Fibroblast of skin of left biceps (primary cell): ENCODE results near the gene BBC3.
"Not testable (repeated sequence)": the region's sequence is repeated elsewhere in the genome, so short reads cannot be mapped to it uniquely, and the experiment has no call there.

Experiments used
- DNase-seq, 2 experiments: peaks; one replicate each; pipeline ENCODE4 v3.0.0-alpha.2; 2013; ENCODE audit warnings: low read depth in 2 of 2

Gene BBC3, protein sequence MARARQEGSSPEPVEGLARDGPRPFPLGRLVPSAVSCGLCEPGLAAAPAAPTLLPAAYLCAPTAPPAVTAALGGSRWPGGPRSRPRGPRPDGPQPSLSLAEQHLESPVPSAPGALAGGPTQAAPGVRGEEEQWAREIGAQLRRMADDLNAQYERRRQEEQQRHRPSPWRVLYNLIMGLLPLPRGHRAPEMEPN

DNA sequence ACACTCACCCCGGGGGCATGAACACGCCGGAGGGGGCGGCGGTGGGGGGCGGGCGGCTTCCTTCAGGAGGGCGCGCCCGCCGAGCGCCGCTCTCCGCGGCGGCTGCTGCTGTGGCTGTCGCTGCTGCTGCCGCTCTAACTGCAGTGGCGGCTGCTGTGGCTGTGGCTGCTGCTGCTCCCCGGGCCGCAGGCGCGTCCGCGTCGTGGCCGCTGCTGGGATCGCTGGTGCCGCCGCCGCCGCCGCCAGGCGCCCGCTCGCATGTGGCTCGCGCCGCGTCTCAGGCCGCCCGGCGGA, at the start of gene BBC3:
Gene BBC3 (minus strand): TSS at position 279 of the 294 bp plus-strand sequence. CDS start 2,768 bp downstream, outside the sequence.
- DNase-seq, result no peak

- no peak for DNase-seq
Observed at GRCh38 chr19:47280183-47280797, 49.3 kb upstream of the BBC3 start.

DNA sequence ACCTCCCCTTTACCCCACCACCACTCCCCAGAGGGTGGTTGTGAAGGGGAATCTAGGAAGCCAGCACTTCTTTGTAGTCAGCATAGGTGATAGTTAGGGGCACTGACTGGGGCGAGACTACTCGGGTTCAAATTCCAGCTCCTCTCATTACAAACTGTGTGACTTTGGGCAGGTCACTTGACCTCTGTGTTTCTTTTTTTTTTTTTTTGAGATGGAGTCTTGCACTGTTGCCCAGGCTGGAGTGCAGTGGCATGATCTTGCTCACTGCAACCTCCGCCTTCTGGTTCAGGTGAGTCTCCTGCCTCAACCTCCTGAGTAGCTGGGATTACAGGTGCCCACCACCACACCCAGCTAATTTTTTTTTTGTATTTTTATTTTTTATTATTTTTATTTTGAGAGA, 45.5 kb upstream of the BBC3 start:
- DNase-seq, result not testable (repeated sequence)

GRCh38 chr19:47275791-47276461, 44.9 kb upstream of the BBC3 start:
- no peak for DNase-seq

DNA sequence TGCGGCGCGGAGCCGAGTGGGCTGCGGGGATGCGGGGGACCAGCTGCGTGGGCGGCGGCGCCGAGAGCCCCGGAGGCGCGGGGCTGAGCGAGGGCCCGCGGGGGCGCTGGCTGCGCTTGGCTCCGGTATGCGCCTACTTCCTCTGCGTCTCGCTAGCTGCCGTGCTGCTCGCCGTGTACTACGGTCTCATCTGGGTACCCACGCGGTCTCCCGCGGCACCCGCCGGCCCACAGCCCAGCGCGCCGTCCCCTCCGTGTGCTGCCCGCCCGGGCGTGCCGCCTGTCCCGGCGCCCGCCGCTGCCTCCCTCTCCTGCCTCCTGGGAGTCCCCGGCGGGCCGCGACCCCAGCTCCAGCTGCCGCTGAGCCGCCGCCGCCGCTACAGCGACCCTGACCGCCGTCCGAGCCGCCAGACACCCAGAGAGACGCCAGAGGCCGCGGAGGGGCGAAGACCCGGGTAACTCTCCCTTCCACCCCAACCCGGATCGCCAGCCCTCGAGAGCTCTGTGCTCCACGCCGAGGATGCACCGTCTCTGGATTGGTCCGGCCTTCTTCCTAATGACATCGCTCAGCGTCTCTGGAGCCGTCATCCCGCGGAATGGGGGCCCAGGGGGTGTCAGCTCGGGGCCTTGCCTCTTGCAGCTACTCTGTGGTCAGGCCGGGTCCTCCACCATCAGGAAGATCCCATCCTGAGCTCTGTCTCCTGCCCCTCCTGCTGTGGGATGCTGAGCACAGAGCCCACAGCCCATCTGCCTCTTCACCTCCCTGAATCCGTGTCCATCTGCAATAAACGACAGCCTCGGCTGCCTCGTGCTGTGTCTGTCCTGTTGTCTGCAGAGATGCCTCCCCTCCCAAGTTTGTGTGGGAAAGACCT, 44.1 kb upstream of the BBC3 start:
- no peak for DNase-seq

DNA sequence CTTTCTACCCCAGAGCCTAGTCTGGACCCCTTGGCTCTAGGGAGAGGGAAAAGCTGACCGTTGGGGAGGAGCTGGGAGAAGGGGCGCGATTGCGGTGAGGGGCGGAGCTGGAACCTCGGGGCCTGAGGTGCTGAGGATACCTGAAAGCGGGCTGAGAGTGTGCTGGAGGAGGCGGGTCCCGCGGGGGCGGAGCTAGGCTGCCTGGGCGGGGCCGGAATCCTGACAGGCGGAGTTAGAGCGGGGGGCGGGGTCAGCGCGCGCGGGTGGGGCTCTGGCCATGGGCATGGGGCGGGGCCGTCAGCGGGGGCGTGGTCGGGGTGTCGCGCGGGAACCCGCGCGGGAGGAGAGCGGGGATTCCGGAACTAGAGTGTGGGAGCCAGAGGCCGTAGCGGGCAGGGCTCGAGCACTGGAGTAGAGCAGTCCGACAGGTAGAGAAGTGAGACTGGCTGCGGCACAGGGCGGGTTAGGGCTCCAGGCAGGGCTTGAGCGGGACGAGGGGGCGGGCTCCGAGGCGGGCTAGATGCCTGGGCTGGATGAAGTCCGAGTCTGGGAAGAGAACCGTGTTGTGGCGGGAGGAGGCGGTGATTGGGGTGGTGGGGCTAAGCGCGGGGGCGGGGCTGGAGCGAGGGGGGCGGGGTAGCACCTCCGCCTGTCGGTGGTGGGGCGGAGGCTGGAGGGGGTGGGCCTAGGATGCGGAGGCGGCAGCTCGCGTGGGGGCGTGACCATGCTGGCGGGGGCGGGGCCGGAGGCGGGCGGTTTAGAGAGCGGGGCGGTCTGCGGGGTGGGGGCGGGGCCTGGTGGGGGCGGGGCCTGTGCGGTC, 43.3 kb upstream of the BBC3 start, which contains the start of gene INAFM1:
Gene INAFM1 (plus strand): TSS at position 815 of the 820 bp plus-strand sequence. CDS start 35 bp downstream, outside the sequence.
- DNase-seq, result peak; percentile 81 to 84

DNA sequence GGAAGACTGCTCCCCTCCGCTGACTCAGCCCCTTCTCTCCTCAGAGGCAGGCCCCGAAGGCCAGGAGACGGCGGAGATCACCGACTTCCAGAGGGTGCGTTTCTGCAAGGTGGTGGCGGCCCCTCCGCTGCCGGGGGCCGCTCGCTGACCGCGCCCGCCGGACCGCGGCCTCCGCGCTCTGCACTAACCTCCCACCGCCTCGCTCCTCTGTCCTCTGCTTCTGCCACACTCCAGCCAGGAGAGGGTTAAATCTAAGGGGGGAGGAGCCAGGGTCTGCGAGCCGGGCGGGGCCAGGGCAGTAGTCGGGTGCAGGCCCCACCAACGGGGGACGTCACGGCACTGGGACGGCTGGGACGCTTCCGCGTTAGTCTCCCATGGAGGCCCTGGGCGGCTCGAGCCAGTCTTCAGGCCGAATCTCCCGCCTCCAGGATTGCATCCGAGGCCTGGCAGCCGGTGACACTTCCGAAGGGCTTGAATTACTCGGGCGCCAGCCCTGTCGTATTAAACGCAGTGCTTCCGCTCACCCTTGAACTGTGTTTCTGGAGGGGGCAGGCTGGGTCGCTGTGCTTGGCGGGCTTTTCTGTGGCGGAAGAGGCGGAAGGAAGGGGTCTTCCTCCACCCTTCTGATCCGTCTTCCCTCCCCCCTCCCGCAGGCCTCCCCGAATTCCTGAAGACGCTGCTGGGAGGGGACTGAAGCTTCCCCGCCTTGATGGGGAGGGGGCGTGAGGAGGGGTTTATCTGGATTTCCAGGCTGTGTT, 42.5 kb upstream of the BBC3 start:
- DNase-seq, result peak; percentile 79 to 87

- peak in 1 of 2 experiments; percentile 70 for DNase-seq
Observed at GRCh38 chr19:47272448-47273312, 41.7 kb upstream of the BBC3 start.

DNA sequence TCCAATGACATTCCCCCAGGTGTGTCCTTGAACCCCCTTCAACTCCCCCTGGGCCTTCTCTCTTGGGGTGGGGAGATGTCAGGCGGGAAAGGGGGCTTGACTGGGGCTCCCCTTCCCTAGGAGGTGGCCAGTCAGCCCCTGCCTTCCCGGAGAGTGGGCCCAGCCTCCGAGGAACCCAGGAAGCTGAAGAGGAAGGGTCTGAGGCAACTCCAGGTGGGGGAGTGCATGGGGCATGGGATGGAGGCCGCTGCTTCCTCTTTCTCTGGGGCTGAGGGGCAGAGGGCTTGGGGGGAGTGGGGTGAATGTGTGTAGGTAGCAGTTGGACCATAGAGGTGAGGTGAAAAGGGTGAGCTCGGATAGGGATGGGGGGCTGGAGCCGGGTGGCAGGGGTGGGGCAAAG, 41.0 kb upstream of the BBC3 start:
- no peak for DNase-seq

DNA sequence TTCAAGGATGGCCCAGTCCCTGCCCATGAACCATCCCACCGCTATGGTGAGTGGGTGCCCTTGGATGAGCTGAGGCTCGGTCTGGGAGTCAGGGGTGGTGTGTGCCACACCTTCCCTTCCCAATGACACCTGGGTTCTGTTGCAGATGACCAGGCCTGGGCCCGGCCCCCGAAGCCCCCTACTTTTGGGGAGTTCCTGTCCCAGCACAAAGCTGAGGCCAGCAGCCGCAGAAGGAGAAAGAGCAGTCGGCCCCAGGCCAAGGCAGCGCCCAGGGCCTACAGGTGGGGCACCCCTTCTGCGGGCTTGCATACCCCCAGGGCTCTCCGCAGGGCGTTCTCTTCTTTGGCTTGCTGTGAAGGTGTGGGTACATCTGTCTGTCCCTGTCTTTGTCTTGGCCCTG, 39.4 kb upstream of the BBC3 start:
- no peak for DNase-seq

DNA sequence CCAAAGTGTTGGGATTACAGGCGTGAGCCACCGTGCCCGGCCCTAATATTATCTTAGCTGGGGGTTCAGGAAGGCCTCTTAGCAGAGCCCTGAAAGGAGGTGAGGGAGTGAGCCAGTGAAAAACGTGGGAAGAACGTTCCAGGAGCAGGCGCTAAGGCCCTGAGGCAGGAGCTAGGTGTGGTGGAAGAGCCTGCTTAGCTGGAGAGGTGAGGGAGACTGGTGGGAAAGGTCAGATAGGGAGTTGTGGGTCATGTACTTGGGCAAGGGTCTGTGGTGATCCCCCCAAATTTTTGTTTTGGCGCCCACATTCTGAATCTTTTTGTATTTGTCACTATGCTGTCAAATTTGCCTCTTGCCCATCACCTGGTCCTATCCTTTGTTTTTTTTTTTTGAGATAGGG, 38.6 kb upstream of the BBC3 start:
- no peak for DNase-seq

- no peak for DNase-seq
Observed at GRCh38 chr19:47268028-47268427, 37.0 kb upstream of the BBC3 start.

DNA sequence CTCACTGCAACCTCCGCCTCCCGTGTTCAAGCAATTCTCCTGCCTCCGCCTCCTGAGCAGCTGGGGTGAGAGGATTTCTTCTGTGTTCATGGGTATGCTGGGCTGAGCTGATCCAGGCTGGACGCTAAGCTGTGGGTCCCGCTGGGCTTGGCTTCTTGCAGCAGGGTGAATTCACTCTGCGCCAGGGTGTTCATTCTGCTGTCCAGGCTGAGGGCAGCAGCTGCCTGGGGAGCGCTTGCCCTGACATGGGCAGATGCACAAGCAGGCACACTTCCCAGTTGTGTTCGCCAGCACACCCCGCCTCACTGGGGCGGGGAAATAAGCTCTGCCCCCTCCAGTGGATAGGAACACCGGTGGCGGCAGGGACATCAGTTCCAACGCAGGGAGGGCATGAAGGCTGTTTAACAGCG, 36.4 kb upstream of the BBC3 start:
- no peak for DNase-seq

- no peak for DNase-seq
Observed at GRCh38 chr19:47266401-47266941, 35.5 kb upstream of the BBC3 start.

DNA sequence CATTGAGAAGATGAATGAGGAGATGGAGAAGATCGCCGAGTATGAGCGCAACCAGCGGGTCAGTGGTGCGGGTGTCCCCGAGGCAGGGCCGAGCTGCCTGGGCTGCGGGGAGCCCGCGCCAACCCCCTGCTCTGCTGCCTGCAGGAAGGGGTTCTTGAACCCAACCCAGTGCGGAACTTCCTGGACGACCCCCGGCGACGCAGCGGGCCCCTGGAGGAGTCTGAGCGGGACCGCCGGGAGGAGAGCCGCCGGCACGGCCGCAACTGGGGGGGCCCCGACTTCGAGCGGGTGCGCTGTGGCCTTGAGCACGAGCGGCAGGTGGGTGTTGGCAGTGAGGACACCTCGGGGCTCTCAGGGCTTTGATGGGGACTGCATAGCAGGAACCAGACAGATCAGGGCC, 33.6 kb upstream of the BBC3 start:
- no peak for DNase-seq

DNA sequence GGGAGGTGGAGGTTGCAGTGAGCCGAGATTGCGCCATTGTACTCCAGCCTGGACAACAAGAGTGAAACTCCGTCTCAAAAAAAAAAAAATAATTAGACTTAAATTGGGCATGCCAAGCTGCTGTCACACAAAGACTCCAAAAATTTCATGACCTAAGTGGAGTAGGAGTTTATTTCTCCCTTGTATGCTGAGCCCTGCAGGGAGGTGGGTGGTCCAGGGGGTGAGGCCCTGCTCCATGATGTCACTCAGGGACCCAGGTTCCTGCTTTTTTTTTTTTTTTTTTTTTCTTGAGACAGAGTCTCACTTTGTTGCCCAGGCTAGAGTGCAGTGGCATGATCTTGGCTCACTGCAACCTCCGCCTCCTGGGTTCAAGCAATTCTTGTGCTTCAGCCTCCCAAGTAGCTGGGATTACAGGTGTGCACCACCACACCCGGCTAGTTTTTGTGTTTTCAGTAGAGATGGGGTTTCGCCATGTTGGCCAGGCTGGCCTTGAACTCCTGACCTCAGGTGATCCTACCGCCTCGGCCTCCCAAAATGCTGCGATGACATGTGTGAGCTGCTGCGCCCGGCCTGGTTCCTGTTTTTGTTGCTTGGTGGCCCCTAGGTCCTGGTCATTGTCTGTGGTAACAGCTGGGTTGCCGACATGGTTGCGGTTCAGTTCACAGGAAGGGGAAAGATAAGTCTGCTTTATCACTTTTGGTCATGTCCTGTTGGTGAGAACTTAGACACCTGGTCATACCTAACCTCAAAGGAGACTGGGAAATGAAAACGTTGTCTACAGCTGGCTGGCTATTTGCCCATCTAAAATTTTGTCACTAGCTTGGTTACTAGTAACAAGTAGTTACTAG, 31.2 kb upstream of the BBC3 start:
- not testable (repeated sequence) for DNase-seq

DNA sequence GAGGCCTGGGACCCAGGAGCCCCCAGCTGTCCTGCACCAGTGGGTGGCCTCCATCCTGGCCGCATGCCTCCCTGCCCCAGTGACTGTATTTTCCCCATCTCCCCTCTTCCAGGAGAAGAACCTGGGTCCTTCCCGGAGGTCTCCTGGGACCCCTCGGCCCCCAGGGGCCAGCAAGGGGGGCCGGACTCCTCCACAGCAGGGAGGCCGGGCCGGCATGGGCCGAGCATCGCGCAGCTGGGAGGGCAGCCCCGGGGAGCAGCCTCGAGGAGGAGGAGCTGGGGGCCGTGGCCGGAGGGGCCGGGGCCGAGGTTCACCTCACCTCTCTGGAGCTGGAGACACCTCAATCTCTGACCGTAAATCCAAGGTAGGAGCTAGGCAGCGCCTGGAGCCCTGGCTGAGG, 29.5 kb upstream of the BBC3 start:
- DNase-seq, result no peak

GRCh38 chr19:47258895-47259555, 28.0 kb upstream of the BBC3 start:
- no peak for DNase-seq
